GM12892 (cell line): ENCODE data around the gene RBM20.

Source experiments
- POLR2A ChIP-seq: IDR thresholded peaks from 2 replicates; pipeline ENCODE4 v1.6.1; 2011; ENCODE audit warnings: low read depth, low read length, control low read depth
- POLR2AphosphoS5 ChIP-seq: IDR thresholded peaks from 2 replicates; pipeline ENCODE4 v1.6.1; 2011; ENCODE audit warnings: low read depth, low read length, control low read depth

- TF ChIP-seq POLR2AphosphoS5 (no peak), POLR2A (no peak)
Measured at GRCh38 chr10:110792476-110793125, 148.5 kb downstream of the RBM20 start.
